ENCODE data around the gene ARHGEF25.
"Not testable (repeated sequence)": the region's sequence is repeated elsewhere in the genome, so short reads cannot be mapped to it uniquely, and the experiment has no call there.

Gene ARHGEF25

GRCh38 chr12:57622293-57623245 lies 11.3 kb downstream of the ARHGEF25 start:
- DNase-seq (ENCODE audit: low spot score), result no peak

GRCh38 chr12:57623385-57623784 lies 12.2 kb downstream of the ARHGEF25 start:
- no peak for DNase-seq (ENCODE audit: low spot score)

GRCh38 chr12:57623811-57624390 lies 12.7 kb downstream of the ARHGEF25 start:
- no peak for DNase-seq (ENCODE audit: low spot score)

- no peak for DNase-seq (ENCODE audit: low spot score)
These were observed 13.4 kb downstream of the ARHGEF25 start for GRCh38 chr12:57624441-57625220.

- no peak for DNase-seq (ENCODE audit: low spot score)
These were observed 14.2 kb downstream of the ARHGEF25 start for GRCh38 chr12:57625261-57626032.

- no peak for DNase-seq (ENCODE audit: low spot score)
These were observed 15.1 kb downstream of the ARHGEF25 start for GRCh38 chr12:57626111-57626920.

- DNase-seq (ENCODE audit: low spot score), result no peak
These were observed 15.7 kb downstream of the ARHGEF25 start for GRCh38 chr12:57626921-57627445.

- DNase-seq (ENCODE audit: low spot score), result no peak
These were observed 16.5 kb downstream of the ARHGEF25 start for GRCh38 chr12:57627501-57628279.

GRCh38 chr12:57628280-57629191 lies 17.3 kb downstream of the ARHGEF25 start:
- no peak for DNase-seq (ENCODE audit: low spot score)

- no peak for DNase-seq (ENCODE audit: low spot score)
These were observed 18.7 kb downstream of the ARHGEF25 start for GRCh38 chr12:57629897-57630471.

- no peak for DNase-seq (ENCODE audit: low spot score)
These were observed 19.7 kb downstream of the ARHGEF25 start for GRCh38 chr12:57630891-57631433.

GRCh38 chr12:57631566-57632072 lies 20.4 kb downstream of the ARHGEF25 start:
- no peak for DNase-seq (ENCODE audit: low spot score)

- no peak for DNase-seq (ENCODE audit: low spot score)
These were observed 21.1 kb downstream of the ARHGEF25 start for GRCh38 chr12:57632073-57632957.

GRCh38 chr12:57632958-57633840 lies 22.0 kb downstream of the ARHGEF25 start, which contains the start of gene B4GALNT1:
Gene B4GALNT1 (minus strand): TSS chr12:57633201. CDS start chr12:57632132, 1,069 bp downstream.
- peak; percentile 52 for DNase-seq (ENCODE audit: low spot score)

GRCh38 chr12:57636731-57637130 lies 25.5 kb downstream of the ARHGEF25 start:
- not testable (repeated sequence) for DNase-seq (ENCODE audit: low spot score)

- DNase-seq (ENCODE audit: low spot score), result no peak
These were observed 26.1 kb downstream of the ARHGEF25 start for GRCh38 chr12:57637364-57637763.
